Measurements from ENCODE around the gene TMEM255A. TPM values are rescaled to one million over a fixed set of nuclear protein-coding genes. Genes with fewer than 3 reads are reported as not detected.

Gene TMEM255A
- total RNA-seq, 2 donors from 2014 or later: 0.52 TPM; not detected in 1

DNA sequence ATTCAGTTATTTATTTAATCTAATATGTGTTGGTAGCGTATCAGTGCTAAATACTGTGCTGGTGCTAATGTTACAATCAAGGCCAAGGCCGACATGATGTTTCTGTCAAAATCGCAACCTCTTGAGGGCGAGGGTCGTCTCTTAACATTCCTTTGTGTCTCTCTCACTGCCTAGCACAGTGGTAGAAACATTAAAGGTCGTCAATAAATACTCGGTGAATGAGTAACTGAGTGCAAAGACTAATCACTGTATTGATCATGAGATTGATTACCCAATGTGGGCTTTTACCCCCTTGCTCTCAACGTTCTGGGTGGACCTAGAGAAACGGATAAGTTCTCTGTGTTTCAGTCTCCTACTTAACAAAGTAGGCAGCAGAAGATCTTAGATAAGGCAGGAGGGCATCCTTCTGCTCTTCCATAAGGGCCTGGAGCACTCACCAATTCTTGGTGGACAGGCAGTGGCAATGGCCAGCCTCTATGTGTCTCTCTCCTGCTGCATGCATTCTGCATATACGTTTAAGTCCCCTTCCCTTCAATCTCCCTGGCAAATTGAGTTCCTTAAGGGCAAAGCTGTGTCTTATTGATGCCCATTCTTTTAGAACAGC, 30.1 kb downstream of the TMEM255A start:
- ATAC-seq: no peak
- no peak overlapping the region for H3K27ac ChIP-seq

DNA sequence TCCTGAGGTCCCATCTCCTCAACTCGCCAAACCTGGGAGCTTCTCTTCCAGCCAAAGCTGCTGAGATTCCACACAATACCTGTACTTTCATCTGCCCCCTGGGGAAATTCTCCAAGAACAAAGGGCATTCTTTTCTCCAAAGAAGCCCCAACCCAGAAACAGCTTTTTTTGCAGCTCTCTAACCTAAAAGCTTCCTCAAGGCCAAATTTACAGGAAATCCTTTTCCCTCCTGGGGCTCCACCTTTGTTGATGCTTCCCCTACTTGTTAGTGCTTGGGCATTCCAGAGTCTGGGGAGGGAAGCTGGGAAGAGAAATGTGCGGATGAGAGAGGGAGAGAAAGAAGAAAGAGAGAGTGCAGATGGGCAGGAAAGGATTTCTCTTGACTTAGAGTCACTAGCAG, 36.3 kb downstream of the TMEM255A start:
- ATAC-seq (no peak), DNase-seq (no peak)
- WGBS, 2 donors: 64 to 77% methylated on average over 2 of the region's 2 CpGs
- Histone ChIP-seq H3K4me1 (no peaks in the 10 kb centered on the region), H3K4me3 (no peak overlapping the region), H3K27ac (no peak overlapping the region), H3K27me3 (no peaks in the 10 kb centered on the region), H3K36me3 (replicated peaks in 1 of 2; ENCODE audit: insufficient read depth in 1 of 2, low read depth in 2 of 2) (no peaks in the 10 kb centered on the region), H3K9me3 (no peaks in the 10 kb centered on the region)
- intact Hi-C loops (cut with DNase I): no loop called here
- no peak for TF ChIP-seq POLR2A (IDR thresholded peaks at IDR 0.05)
- TF ChIP-seq, protein P1, sequence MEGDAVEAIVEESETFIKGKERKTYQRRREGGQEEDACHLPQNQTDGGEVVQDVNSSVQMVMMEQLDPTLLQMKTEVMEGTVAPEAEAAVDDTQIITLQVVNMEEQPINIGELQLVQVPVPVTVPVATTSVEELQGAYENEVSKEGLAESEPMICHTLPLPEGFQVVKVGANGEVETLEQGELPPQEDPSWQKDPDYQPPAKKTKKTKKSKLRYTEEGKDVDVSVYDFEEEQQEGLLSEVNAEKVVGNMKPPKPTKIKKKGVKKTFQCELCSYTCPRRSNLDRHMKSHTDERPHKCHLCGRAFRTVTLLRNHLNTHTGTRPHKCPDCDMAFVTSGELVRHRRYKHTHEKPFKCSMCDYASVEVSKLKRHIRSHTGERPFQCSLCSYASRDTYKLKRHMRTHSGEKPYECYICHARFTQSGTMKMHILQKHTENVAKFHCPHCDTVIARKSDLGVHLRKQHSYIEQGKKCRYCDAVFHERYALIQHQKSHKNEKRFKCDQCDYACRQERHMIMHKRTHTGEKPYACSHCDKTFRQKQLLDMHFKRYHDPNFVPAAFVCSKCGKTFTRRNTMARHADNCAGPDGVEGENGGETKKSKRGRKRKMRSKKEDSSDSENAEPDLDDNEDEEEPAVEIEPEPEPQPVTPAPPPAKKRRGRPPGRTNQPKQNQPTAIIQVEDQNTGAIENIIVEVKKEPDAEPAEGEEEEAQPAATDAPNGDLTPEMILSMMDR (IDR thresholded peaks at IDR 0.05): no peak

More for the DNA sequence above, 30.1 kb downstream of the TMEM255A start:
- intact Hi-C loops (cut with DNase I): no loop called here
- TF ChIP-seq, protein P1 (IDR thresholded peaks at IDR 0.05): no peak
- TF ChIP-seq POLR2A (IDR thresholded peaks at IDR 0.05): no peak
- Histone ChIP-seq H3K9me3 (no peaks in the 10 kb centered on the region), H3K27me3 (no peaks in the 10 kb centered on the region), H3K4me3 (no peak overlapping the region), H3K36me3 (replicated peaks in 1 of 2; ENCODE audit: insufficient read depth in 1 of 2, low read depth in 2 of 2) (no peaks in the 10 kb centered on the region), H3K4me1 (peaks cover 13% of the 10 kb centered on the region)
- no peak for DNase-seq
- 54 to 58% methylated on average over 9 to 10 of the region's 10 CpGs for WGBS, 2 donors

DNA sequence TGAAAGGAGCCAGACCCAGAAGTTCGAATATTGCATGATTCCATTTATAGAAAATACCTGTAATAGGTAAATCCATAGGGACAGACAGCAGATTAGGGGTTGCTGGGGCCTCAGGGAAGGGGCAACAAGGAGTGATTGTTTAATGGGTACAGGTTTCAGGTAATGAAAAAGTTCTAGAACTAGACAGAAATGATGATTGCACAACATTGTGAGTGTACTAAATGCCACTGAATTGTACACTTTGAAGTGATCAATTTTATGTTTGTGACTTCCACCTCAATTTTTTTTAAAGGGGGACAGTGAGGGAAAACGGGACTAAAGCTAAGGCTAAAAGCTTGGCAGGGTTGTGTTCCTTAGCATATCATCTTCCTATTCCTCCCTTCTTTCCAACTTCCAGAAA, 37.1 kb downstream of the TMEM255A start:
- Histone ChIP-seq H3K27me3 (no peaks in the 10 kb centered on the region), H3K36me3 (replicated peaks in 1 of 2; ENCODE audit: insufficient read depth in 1 of 2, low read depth in 2 of 2) (no peaks in the 10 kb centered on the region), H3K9me3 (no peaks in the 10 kb centered on the region), H3K4me3 (no peak overlapping the region), H3K27ac (no peak overlapping the region), H3K4me1 (no peaks in the 10 kb centered on the region)
- DNase-seq: no peak
- no peak for ATAC-seq
- intact Hi-C loops (cut with DNase I): no loop called here
- WGBS, 2 donors: 29 to 33% methylated on average over 2 of the region's 2 CpGs
- TF ChIP-seq POLR2A (IDR thresholded peaks at IDR 0.05): no peak
- TF ChIP-seq, protein P1 (IDR thresholded peaks at IDR 0.05): no peak

DNA sequence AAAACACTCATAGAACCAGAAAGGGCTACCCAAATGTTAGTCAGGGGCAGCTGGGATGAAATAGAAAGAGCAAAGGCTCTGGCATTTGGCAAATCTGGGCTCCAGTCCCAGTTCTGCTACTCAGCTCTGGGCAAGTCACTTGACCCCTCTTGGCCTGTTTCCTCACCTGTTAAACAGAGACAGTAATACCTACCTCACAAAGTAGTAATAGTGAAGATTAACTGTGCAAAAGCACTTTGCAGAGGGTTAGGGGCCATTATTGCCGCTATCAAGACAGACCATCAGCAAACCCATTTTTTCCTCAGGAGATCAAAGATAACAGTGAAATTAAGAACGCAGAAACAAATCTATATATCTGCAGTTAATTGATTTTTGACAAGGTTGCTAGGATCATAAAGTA, 40.0 kb downstream of the TMEM255A start:
- H3K9me3 ChIP-seq: no peaks in the 10 kb centered on the region
- no peak overlapping the region for H3K4me3 ChIP-seq
- no peaks in the 10 kb centered on the region for H3K36me3 ChIP-seq (replicated peaks in 1 of 2; ENCODE audit: insufficient read depth in 1 of 2, low read depth in 2 of 2)
- no peak overlapping the region for H3K27ac ChIP-seq
- no peaks in the 10 kb centered on the region for H3K27me3 ChIP-seq
- DNase-seq (no peak), ATAC-seq (no peak)
- WGBS, 2 donors: 54 to 55% methylated on average over 2 of the region's 2 CpGs
- no peaks in the 10 kb centered on the region for H3K4me1 ChIP-seq
- TF ChIP-seq, protein P1 (IDR thresholded peaks at IDR 0.05): no peak
- no peak for TF ChIP-seq POLR2A (IDR thresholded peaks at IDR 0.05)
- intact Hi-C loops (cut with DNase I): no loop called here

DNA sequence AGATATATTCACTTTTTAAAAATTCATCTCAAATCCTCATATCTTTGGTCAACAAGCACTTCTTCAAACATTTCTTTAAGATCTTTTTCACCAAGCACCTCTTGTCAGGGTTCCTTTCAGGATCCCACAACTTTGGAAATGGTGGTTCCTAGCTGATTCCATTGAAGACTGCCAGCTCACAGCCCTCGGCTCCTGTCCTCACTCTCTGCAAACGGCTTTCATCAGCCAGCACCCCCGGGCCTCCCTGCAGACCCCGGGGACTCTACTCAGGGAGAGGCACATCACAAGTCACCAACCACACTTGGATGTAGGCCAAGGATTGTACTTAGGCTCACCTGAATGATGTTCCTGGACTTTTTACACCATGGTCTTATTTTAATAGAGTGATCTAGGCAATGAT, 40.7 kb downstream of the TMEM255A start:
- no peaks in the 10 kb centered on the region for H3K9me3 ChIP-seq
- no peak for TF ChIP-seq POLR2A (IDR thresholded peaks at IDR 0.05)
- TF ChIP-seq, protein P1 (IDR thresholded peaks at IDR 0.05): no peak
- no peaks in the 10 kb centered on the region for H3K27me3 ChIP-seq
- ATAC-seq: no peak
- no peaks in the 10 kb centered on the region for H3K4me1 ChIP-seq
- no peak overlapping the region for H3K4me3 ChIP-seq
- H3K27ac ChIP-seq: no peak overlapping the region
- 69 to 83% methylated on average over 4 of the region's 4 CpGs for WGBS, 2 donors
- intact Hi-C loops (cut with DNase I): no loop called here
- DNase-seq: no peak
- no peaks in the 10 kb centered on the region for H3K36me3 ChIP-seq (replicated peaks in 1 of 2; ENCODE audit: insufficient read depth in 1 of 2, low read depth in 2 of 2)
